Fibroblast of mammary gland (primary cell): Measurements from ENCODE around the gene LNPK.

Experiments used
- DNase-seq: peaks from one replicate; pipeline ENCODE4 v3.0.0-alpha.2; 2010; ENCODE audit warnings: low read depth
- H3K4me3 ChIP-seq: 2 replicates; pipeline ENCODE4 v1.5.1; 2011; ENCODE audit warnings: low read depth, mild to moderate bottlenecking, low read length, moderate library complexity; ENCODE audit not compliant: control insufficient read depth
- TF ChIP-seq, protein P1 (sequence below): conservative IDR thresholded peaks from 2 replicates; pipeline ENCODE4 v1.5.1; 2011; ENCODE audit warnings: low read depth, low read length, inconsistent platforms; ENCODE audit not compliant: control insufficient read depth, insufficient read depth

The LNPK gene, protein sequence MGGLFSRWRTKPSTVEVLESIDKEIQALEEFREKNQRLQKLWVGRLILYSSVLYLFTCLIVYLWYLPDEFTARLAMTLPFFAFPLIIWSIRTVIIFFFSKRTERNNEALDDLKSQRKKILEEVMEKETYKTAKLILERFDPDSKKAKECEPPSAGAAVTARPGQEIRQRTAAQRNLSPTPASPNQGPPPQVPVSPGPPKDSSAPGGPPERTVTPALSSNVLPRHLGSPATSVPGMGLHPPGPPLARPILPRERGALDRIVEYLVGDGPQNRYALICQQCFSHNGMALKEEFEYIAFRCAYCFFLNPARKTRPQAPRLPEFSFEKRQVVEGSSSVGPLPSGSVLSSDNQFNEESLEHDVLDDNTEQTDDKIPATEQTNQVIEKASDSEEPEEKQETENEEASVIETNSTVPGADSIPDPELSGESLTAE

DNA sequence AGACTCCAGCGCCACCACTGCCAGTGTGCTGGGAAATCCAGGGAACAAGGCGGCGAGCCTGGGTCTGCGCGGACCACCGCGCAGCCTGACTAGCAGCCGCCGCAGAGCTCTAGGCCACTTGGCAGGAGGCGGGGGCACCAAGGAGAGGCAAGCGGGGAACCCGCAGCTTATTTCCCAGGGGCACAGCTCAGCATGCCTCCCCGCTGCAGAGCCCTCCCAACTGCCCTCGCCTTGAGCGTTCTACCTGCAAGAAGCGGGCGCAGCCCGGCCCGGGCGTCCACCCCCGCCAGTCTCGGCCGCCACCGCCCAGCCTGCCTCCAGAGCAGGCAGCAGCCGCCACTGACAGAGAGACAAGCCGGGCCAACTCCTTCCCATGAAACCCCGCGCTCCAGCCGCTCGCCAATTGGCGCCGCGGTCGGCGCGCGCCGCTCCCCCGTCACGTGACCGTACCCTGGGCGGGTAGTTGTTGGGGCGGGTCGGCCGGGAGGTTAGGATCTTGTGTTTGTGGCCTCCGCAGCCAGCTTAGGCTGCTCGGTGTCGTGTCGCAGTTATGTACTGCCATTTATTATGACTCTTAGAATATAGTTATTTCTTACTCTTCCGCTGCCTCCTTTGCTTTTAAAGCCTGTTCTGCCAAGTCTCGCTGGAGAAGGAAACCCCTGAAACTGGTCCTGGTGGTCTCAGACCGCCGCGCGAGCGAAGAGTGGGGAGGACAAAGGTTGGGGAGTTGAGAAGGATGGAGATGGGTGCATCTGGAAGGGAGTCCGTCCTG is at the start of gene LNPK:
LNPK (minus strand) TSS at position 352 of the 772 bp plus-strand sequence. CDS start 6,683 bp downstream, outside the sequence.
- DNase-seq: peak; percentile 83
- peak within 1 kb of the TSS; percentile 89 for H3K4me3 ChIP-seq
- TF ChIP-seq, protein P1, sequence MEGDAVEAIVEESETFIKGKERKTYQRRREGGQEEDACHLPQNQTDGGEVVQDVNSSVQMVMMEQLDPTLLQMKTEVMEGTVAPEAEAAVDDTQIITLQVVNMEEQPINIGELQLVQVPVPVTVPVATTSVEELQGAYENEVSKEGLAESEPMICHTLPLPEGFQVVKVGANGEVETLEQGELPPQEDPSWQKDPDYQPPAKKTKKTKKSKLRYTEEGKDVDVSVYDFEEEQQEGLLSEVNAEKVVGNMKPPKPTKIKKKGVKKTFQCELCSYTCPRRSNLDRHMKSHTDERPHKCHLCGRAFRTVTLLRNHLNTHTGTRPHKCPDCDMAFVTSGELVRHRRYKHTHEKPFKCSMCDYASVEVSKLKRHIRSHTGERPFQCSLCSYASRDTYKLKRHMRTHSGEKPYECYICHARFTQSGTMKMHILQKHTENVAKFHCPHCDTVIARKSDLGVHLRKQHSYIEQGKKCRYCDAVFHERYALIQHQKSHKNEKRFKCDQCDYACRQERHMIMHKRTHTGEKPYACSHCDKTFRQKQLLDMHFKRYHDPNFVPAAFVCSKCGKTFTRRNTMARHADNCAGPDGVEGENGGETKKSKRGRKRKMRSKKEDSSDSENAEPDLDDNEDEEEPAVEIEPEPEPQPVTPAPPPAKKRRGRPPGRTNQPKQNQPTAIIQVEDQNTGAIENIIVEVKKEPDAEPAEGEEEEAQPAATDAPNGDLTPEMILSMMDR: no peak

GRCh38 chr2:176039375-176039774 is 37.3 kb upstream of the LNPK start:
- no peak for DNase-seq
- TF ChIP-seq, protein P1: no peak
- no peak overlapping the region for H3K4me3 ChIP-seq

DNA sequence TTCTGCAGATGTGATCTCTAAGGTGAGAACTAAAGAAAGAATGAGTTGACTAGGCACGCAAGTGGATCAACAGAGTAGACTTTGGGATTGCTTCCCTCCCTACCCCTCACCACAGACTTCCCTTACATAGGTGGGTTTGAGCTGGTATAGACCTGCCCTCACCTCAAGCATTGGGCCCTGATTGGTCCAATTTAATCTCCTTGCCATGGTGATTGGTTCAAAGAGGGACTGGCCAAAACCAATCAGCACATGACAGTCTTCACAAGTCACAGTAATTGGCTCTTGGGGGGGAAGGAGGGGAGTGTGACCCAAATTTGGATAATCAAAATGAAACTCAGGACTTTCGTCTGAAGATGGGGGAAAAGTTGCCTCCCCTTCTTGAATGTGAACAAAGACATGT is 36.6 kb upstream of the LNPK start:
- no peak for DNase-seq
- TF ChIP-seq, protein P1: no peak
- H3K4me3 ChIP-seq: no peak overlapping the region

DNA sequence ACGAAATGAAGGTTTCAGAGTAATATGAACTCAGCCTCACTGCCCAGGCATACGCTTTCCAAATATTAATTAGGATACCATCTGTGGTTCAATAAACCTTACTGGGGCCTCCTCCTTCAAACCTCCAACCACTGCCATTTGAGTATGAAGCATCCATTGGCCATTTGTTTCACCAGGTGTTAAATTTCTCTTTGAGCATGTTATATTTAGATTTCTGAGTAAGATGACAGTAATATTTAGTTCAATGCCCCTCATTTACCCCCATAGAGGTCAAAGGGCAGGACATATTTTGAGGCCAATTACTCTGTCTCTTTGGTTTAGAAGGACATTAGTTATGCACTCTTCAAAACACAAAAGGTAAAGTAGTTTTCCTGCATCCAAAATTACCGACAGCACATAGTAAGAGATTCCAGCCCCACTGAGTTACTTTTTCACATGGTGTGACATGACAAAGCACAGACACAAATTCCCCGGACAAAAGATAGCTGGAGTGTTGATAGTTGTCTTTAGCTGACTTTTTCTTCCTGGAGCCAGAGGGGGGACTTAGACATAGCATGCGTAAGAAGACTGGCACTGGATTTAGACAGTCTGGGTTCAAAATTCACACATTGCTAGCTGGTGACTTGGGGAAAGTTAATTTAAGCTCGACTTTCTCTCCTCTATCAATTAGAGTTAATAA is 33.1 kb upstream of the LNPK start:
- no peak overlapping the region for H3K4me3 ChIP-seq
- TF ChIP-seq, protein P1: no peak

DNA sequence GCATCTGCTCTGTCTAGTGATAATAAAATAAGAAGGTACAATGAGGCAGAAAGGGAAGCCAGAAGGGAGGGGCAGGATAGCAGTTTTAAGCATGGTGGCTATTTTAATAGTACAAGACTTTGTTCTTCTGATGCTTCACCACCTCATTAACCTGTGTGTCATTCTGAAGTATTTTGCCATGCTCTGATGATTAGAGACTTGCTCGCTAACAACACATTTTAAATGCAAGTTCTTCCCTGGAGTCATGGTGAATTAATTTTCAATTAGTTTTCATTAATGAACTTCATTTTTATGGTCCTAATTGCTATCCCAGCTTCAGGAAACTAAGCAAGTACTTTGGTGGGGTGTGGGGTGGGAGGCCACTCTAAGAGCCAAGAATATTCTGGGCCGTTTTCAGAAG is 25.7 kb upstream of the LNPK start:
- TF ChIP-seq, protein P1: no peak

More for the DNA sequence above, 33.1 kb upstream of the LNPK start:
- DNase-seq: no peak

DNA sequence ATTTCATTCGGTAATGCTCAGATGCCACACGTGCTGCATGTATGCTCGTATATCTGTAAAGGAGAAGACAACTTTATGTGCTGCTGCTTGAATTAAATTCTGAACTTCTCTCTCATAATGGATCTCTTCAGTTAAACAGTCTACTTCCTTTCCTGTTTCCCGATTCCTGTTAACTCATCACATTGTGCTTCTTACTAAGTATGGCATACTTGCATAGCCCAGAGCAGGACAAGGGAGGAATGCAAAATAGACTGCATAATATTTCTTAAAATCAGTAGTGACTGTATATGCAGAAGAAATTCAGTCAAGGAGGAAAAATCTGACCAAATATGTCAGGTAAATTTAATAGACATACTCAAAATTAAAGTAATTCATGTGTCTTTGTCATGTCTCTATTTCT is 23.9 kb upstream of the LNPK start:
- TF ChIP-seq, protein P1: no peak
- no peak for DNase-seq
- no peak overlapping the region for H3K4me3 ChIP-seq

More for the DNA sequence above, 25.7 kb upstream of the LNPK start:
- H3K4me3 ChIP-seq: no peak overlapping the region
- DNase-seq: no peak
